GM03348 (cell line): ENCODE results near the gene STAB1.

Experiments used
- DNase-seq: peaks from one replicate; pipeline ENCODE4 v3.0.0; 2012; ENCODE audit warnings: low spot score

Gene STAB1

GRCh38 chr3:52461874-52462273, 33.3 kb upstream of the STAB1 start:
- no peak for DNase-seq

GRCh38 chr3:52463416-52463815, 31.7 kb upstream of the STAB1 start:
- no peak for DNase-seq

GRCh38 chr3:52468336-52468735, 26.8 kb upstream of the STAB1 start:
- DNase-seq: peak; percentile 71

GRCh38 chr3:52469001-52469400, 26.1 kb upstream of the STAB1 start:
- no peak for DNase-seq

GRCh38 chr3:52470920-52471319, 24.2 kb upstream of the STAB1 start:
- no peak for DNase-seq

GRCh38 chr3:52471371-52472238, 23.5 kb upstream of the STAB1 start:
- DNase-seq: peak; percentile 81

- DNase-seq: no peak
Observed at GRCh38 chr3:52472239-52473000, 22.7 kb upstream of the STAB1 start.

- DNase-seq: no peak
Observed at GRCh38 chr3:52473026-52473425, 22.1 kb upstream of the STAB1 start.

- no peak for DNase-seq
Observed at GRCh38 chr3:52477076-52477795, 17.9 kb upstream of the STAB1 start.

- DNase-seq: no peak
Observed at GRCh38 chr3:52477796-52478095, 17.4 kb upstream of the STAB1 start.

GRCh38 chr3:52479037-52479876, 15.9 kb upstream of the STAB1 start:
- no peak for DNase-seq

GRCh38 chr3:52479877-52480575, 15.1 kb upstream of the STAB1 start:
- DNase-seq: no peak

GRCh38 chr3:52480768-52481715, 14.1 kb upstream of the STAB1 start:
- DNase-seq: no peak

GRCh38 chr3:52481819-52482521, 13.2 kb upstream of the STAB1 start:
- DNase-seq: no peak

GRCh38 chr3:52483081-52483480, 12.1 kb upstream of the STAB1 start:
- DNase-seq: no peak

- peak; percentile 81 for DNase-seq
Observed at GRCh38 chr3:52483577-52484381, 11.4 kb upstream of the STAB1 start.

- DNase-seq: no peak
Observed at GRCh38 chr3:52484680-52485461, 10.3 kb upstream of the STAB1 start.
